T-helper 22 cell (primary cell): ENCODE results near the gene CPNE6.

ENCODE experiments used
- DNase-seq: peaks from one replicate; pipeline ENCODE4 v3.0.0-alpha.2; 2020; ENCODE audit warnings: low read depth

CPNE6 gene

GRCh38 chr14:24054646-24055045 lies 16.7 kb upstream of the CPNE6 start:
- DNase-seq, result no peak

GRCh38 chr14:24055971-24056799 lies 15.2 kb upstream of the CPNE6 start:
- no peak for DNase-seq

- no peak for DNase-seq
These were observed 14.6 kb upstream of the CPNE6 start for GRCh38 chr14:24056800-24057184.

DNA sequence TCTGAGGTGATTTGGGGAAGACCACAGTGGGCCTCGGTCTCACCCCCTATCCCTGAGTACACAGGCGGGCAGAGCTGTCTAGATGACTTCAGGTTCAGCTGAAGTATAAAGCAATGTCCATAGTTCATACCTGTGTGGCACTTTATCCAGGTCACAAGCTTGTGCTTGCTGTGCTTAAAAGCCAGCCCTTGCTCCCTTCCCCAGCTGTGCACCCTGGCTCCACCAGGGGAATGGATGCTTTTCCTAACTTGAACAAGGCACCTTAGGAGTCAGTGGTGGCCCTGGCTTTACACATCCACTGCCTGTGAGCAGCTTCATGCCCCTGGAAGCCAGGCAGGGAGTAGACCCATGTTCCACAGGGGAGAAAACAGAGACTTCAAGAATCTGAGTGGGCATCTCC lies 14.1 kb upstream of the CPNE6 start:
- no peak for DNase-seq

GRCh38 chr14:24057867-24058259 lies 13.5 kb upstream of the CPNE6 start:
- DNase-seq, result no peak

- no peak for DNase-seq
These were observed 13.0 kb upstream of the CPNE6 start for GRCh38 chr14:24058260-24058950.

DNA sequence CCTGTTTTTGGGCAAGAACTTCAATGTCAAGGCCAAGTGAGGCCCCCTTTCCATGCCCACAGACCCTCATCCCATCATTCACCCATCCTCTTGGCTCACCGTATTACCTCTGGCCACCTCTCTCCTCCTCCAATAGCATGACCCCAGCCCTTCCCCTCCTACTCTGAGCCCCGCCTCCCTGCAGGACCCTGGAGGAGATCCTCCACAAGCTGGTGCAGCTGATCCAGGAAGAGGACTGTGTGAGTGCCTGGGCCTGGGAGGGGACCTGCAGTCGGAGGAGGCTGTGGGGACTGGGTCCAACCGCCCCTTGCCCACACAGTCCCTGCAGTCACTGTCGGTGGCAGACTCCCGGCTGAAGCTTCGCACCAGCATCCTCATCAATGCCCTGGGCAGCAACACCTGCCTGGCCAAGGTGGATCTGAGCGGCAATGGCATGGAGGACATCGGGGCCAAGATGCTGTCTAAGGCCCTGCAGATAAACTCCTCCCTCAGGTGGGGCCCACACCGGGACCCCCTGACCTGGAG lies 12.3 kb upstream of the CPNE6 start:
- DNase-seq, result no peak

GRCh38 chr14:24059841-24060388 lies 11.4 kb upstream of the CPNE6 start:
- DNase-seq, result no peak

DNA sequence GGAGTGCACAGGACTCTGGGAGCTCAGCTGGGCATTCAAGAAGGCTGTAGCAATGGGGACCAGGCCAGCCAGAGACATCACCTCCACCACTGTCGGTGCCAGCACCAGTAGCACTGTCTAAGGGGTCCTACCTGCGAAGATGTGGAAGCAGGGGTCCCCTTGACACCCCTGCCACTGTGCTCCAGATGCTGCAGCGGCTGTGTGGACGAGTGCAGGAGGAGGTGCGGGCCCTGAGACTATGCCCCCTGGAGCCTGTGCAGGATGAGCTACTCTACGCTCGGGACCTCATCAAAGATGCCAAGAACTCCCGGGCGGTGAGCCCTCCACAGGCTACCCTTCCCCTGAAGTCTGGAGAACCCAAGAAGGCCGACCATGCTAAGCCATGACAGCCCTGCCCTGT lies 10.9 kb upstream of the CPNE6 start:
- DNase-seq, result no peak

DNA sequence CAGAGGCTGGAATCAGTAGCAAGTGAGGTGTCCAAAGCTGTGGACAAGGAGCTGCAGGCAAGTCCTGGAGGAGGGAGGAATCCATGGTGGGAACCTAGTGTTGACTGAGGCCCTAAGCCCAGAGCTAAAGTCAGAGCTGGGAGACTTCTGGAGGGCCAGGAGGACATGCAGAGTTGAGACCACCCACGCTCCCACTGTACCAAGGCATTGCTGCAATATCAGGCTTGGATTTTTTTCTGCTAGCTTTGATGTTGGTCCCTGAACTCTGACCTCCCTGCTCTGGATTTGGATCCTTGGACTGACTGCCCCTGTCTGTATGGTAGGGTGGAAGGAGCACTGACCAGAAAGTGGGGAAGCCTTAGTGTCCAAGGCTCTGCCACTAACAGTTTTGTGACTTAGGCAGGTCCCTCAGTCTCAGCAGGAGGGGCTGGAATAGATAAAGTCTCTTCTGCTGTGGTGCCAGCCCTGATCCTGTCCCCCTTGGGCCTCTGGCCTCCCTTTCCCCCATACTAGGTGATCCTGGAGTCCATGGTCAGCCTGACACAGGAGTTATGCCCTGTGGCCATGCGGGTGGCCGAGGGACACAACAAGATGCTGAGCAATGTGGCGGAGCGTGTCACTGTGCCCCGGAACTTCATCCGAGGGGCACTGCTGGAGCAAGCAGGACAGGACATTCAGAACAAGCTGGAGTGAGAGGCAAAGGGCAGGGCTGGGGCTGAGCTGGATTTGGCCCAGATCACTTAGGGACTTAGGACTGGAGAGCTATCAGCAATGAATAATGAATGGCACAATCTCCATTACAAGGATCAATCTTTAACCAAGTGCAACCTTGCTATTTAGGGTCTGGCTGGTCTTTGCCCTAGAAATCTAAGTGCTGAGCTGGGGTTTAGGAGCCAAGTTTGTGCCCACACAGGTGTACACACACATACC lies 10.1 kb upstream of the CPNE6 start:
- DNase-seq, result no peak

DNA sequence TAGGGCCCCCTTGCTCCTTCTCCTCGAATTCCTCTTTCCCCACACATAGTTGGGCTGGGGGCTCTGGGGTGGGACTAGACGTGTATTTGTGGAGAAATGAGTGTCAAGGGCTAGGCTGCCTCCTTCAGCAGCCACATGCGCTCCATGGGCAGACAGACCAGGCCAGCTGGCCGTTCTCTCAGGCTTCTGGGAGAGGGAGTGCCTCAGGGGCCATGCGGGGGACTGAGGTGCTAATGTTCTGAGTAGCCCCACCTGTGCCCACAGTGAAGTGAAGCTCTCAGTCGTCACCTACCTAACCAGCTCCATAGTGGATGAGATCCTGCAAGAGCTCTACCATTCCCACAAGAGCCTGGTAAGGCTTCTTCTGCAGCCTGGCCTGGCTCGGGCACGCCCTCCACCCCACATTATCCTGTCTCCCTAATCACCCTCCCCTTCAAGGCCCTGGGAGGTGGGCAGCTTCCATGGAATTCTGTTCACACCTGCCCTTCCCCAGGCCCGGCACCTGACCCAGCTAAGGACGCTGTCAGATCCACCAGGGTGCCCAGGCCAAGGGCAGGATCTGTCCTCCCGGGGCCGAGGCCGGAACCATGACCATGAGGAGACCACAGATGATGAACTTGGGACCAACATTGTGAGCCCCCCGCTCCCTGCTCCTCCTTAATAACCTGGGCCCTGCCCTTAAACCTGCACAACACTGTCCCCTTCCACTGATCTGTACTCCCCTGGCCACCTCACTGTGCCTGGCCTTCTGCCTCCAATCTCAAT lies 9.0 kb upstream of the CPNE6 start:
- no peak for DNase-seq

DNA sequence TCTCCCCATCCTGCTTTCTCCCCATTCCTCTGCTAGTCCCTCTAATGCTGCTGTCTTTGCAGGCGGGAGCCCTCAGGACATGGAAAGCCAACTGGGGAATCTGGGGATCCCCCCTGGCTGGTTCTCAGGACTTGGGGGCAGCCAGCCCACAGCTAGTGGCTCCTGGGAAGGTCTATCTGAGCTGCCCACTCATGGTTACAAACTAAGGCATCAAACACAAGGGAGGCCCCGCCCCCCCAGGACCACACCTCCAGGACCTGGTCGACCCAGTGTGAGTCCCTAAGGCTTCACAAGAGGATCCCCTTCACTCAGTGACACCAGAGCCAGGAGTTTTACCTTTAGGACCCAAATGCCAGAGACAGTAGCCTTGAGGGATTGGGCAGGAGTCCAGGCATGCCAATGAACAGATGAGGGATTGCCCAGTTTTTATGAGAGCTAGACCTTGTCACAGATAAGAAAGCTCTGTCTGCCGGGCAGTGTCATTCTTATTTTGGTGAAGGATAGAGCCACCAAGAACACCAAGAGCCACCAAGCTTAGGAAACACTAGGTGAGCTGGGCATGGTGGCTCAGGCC lies 8.0 kb upstream of the CPNE6 start:
- DNase-seq, result no peak

GRCh38 chr14:24064091-24064795 lies 7.1 kb upstream of the CPNE6 start:
- DNase-seq, result no peak

DNA sequence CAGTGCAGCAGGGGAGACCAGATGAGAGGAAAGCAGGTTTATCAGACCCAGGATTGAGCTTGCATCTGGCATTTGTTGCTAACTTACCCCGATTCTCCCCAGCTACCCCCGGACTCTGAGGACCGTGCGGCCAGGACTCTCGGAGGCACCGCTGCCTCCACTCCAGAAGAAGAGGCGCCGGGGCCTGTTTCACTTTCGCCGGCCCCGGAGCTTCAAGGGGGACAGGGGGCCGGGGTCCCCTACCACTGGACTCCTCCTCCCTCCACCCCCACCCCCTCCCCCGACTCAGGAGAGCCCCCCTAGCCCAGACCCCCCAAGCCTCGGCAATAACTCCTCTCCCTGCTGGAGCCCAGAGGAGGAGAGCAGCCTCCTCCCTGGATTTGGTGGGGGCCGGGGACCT lies 6.5 kb upstream of the CPNE6 start:
- DNase-seq, result no peak

DNA sequence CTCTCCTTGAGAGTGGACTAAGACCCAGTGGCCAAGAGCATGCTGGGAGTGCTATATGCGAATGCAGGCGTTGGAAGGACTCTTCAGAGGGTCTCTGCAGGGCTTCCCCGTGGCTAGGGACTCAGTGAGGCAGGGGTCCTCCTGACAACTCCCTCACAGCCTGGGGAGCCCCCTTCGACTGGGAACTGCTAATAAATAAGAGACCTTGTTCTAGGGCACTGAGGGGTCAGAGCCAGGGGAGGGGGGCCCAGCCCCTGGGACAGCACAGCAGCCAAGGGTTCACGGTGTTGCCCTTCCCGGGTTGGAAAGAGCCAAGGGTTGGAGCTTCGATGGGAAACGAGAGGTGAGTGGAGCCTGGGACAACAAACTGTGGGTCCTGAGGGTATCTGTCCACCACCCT lies 6.0 kb upstream of the CPNE6 start:
- DNase-seq, result no peak

- DNase-seq, result no peak
These were observed 4.7 kb upstream of the CPNE6 start for GRCh38 chr14:24066496-24067132.

- no peak for DNase-seq
These were observed 4.0 kb upstream of the CPNE6 start for GRCh38 chr14:24067133-24068082.

DNA sequence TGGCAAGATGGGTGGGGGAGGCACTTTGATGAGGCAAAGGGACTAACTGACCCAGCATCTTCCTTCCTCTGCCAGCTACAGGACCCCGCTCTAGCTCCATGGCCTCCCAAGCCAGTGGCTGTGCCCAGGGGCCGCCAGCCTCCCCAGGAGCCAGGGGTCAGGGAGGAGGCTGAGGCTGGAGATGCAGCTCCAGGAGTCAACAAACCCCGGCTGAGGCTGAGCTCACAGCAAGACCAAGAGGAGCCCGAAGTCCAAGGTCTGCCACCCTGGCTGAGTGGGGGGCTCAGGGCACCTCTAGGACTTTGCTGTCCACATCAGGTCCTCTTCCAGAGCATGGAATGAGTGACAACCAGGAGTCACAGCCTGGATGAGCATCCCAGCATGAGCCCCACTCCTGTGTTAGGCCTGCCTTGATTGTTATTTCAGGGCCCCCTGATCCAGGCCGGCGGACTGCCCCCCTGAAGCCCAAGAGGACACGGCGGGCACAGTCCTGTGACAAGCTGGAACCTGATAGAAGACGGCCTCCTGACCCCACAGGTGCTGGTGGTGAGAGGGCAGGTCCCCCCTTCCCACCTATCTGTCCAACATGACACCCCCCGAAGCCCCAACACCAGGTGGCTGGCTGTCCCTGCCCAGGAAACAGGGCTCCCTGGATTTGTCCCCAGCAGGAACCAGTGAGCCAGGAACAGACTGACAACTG lies 2.5 kb upstream of the CPNE6 start:
- DNase-seq, result no peak
